Gastrocnemius medialis (tissue), 4 donors: ENCODE measurements around the gene RPS5. TPM values are rescaled to one million over a fixed set of nuclear protein-coding genes. Genes with fewer than 3 reads are reported as not detected.

Source experiments
- ATAC-seq, 2 donors: fragments of 150-250 bp; one replicate each; pipeline ENCODE4 v1.9.1; 2016
- DNase-seq, 2 donors: peaks; one replicate each; pipeline ENCODE4 v3.0.0-alpha.2; 2019
- H3K27ac ChIP-seq, 4 donors: fragments of 200-600 bp; sonication (generic); 1 replicate in 1 of 4; 2 replicates in 3 of 4; pipeline ENCODE4 v1.5.1; 2016 to 2018; ENCODE audit warnings: mild to moderate bottlenecking in 2 of 4, moderate library complexity in 1 of 4
- H3K27me3 ChIP-seq, 3 donors: fragments of 200-600 bp; sonication (generic) in 2 of 3; 1 replicate in 1 of 3; 2 replicates in 2 of 3; pipeline versions ENCODE4 v1.5.1 to v1.6.0; 2016 to 2019; ENCODE audit warnings: mild to moderate bottlenecking in 1 of 3, moderate library complexity in 1 of 3
- H3K36me3 ChIP-seq, 2 donors: fragments of 200-600 bp; sonication (generic) in 1 of 2; one replicate each; pipeline ENCODE4 v1.5.1; 2017 to 2018
- H3K4me1 ChIP-seq, 2 donors: fragments of 200-600 bp; sonication (generic) in 1 of 2; one replicate each; pipeline ENCODE4 v1.5.1; 2016 to 2017; ENCODE audit warnings: mild to moderate bottlenecking in 2 of 2
- H3K4me3 ChIP-seq, 4 donors: fragments of 200-600 bp; sonication (generic) in 3 of 4; 1 replicate in 1 of 4; 2 replicates in 3 of 4; pipeline ENCODE4 v1.5.1; 2016 to 2019; ENCODE audit warnings: mild to moderate bottlenecking in 2 of 4
- H3K9me3 ChIP-seq, 3 donors: fragments of 200-600 bp; sonication (generic) in 2 of 3; 1 replicate in 1 of 3; 2 replicates in 2 of 3; pipeline ENCODE4 v1.5.1; 2016 to 2019
- CTCF ChIP-seq, 5 experiments: fragments of 450-650 bp in 3 of 5; fragments of 200-600 bp in 2 of 5; sonication (generic) in 2 of 5; IDR thresholded peaks in 4 of 5; conservative IDR thresholded peaks in 1 of 5; 1 replicate in 4 of 5; 2 replicates in 1 of 5; pipeline ENCODE4 v1.5.1; 2016 to 2019; ENCODE audit warnings: antibody characterized with exemption in 5 of 5, mild to moderate bottlenecking in 3 of 5, moderate library complexity in 3 of 5
- POLR2A ChIP-seq, 2 donors: fragments of 450-650 bp; IDR thresholded peaks; one replicate each; pipeline ENCODE4 v1.6.1; 2017; ENCODE audit warnings: antibody characterized with exemption in 2 of 2, mild to moderate bottlenecking in 2 of 2, moderate library complexity in 2 of 2
- in situ Hi-C, 4 donors: fragments of 200-750 bp; cut with MboI; loops; one replicate each; pipeline versions ENCODE4 v1.15.0 to v1.8.0; 2017; ENCODE audit warnings: low sequenced_read_pairs in 4 of 4
- intact Hi-C: fragments of 100-400 bp; cut with DNase I; formaldehyde crosslinking; loops from one replicate; pipeline ENCODE4 v1.15.1; 2023; ENCODE audit warnings: low total_unique reads
- total RNA-seq, 4 donors: library from RNA; depleted of rRNA; stranded (reverse); fragments of >200 nt; gene quantifications; one replicate each; pipeline versions ENCODE4 v1.1.0 to v1.2.3, GENCODE V29; 2016

Gene RPS5
- total RNA-seq, 4 donors from 2014 or later: 1,345 to 1,665 (median 1,438) TPM

- DNase-seq: no peak
These were observed 36.1 kb upstream of the RPS5 start for GRCh38 chr19:58350871-58351557.

DNA sequence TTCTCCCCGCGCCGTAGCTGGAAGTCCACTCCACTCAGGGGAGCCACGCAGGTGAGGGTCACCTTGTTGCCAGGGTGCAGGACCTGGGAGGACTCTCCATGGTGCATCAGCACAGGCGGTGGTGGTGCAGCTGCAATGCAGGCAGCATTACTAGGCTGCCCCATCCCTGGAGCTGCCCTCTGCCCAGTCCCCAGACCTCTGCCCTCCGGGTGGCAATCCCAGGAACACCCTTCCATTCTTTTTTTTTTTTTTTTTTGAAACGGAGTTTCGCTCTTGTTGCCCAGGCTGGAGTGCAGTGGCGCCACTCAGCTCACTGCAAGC, 35.6 kb upstream of the RPS5 start:
- DNase-seq: no peak
- in situ Hi-C loops: no loop called here
- H3K27me3 ChIP-seq: peaks cover 14 to 53% (median 39%) of the 10 kb centered on the region in 3 donors

More at GRCh38 chr19:58350871-58351557, 36.1 kb upstream of the RPS5 start:
- Histone ChIP-seq H3K4me1 (no peaks in the 10 kb centered on the region), H3K27ac (no peak overlapping the region), H3K4me3 (no peak overlapping the region), H3K9me3 (no peaks in the 10 kb centered on the region), H3K36me3 (no peaks in the 10 kb centered on the region), H3K27me3 (peaks cover 15 to 52% (median 40%) of the 10 kb centered on the region in 3 donors)
- TF ChIP-seq POLR2A (IDR thresholded peaks at IDR 0.05): no peak
- TF ChIP-seq CTCF (IDR thresholded peaks at IDR 0.05 in 4 of 5, conservative IDR thresholded peaks at IDR 0.05 in 1 of 5): no peak
- no peak for ATAC-seq
- intact Hi-C loops (no loop called here), in situ Hi-C loops (no loop called here)

DNA sequence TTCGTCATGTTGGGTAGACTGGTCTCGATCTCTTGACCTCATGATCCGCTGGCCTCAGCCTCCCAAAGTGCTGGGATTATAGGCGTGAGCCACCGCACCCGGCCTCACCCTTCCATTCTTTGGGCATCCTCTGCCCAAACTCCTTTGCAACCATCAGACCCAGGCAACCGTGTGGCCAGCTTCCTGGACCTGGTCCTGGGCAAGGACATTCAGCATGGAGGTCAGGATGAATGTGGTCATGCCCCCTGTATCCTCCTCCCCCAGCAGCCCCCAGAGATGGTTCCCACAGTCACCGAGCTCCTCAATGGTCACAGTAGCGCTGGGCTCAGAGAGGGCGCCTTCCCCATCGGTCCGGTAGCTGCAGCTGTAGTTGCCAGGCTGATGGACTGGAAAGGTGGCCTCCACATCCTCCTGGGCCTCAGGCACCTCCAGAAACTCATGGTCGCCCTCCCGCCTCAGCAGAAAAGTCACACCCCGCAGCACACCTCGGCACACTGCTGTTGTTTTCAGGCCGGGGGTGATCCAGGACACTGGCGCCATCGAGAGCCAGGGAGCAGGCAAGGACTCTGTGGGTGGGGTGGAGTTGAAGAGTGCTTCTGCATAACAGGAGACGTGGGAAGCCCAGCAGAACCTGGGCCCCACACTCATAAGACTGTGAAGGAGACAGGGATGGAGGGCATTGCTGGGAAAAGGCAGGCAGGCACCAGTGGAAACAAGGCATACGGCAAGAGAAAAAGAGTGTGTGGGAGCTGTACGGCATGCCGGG, 34.9 kb upstream of the RPS5 start:
- no peak for TF ChIP-seq CTCF (IDR thresholded peaks at IDR 0.05 in 4 of 5, conservative IDR thresholded peaks at IDR 0.05 in 1 of 5)
- no peak for TF ChIP-seq POLR2A (IDR thresholded peaks at IDR 0.05)
- Histone ChIP-seq H3K27ac (no peak overlapping the region), H3K9me3 (no peaks in the 10 kb centered on the region), H3K27me3 (peaks cover 10 to 50% (median 32%) of the 10 kb centered on the region in 3 donors), H3K4me3 (no peak overlapping the region), H3K36me3 (no peaks in the 10 kb centered on the region), H3K4me1 (no peaks in the 10 kb centered on the region)
- intact Hi-C loops: no loop called here
- no peak for ATAC-seq
- in situ Hi-C loops: no loop called here
- DNase-seq: no peak

More for the DNA sequence above, 35.6 kb upstream of the RPS5 start:
- Histone ChIP-seq H3K4me3 (no peak overlapping the region), H3K9me3 (no peaks in the 10 kb centered on the region), H3K36me3 (no peaks in the 10 kb centered on the region), H3K27ac (no peak overlapping the region), H3K4me1 (no peaks in the 10 kb centered on the region)
- TF ChIP-seq POLR2A (IDR thresholded peaks at IDR 0.05): no peak
- TF ChIP-seq CTCF (IDR thresholded peaks at IDR 0.05 in 4 of 5, conservative IDR thresholded peaks at IDR 0.05 in 1 of 5): no peak
- intact Hi-C loops: no loop called here
- ATAC-seq: no peak

GRCh38 chr19:58352760-58353671, 34.1 kb upstream of the RPS5 start, which contains the start of gene A1BG:
A1BG (minus strand) TSS chr19:58353492; CDS start chr19:58353437, 55 bp downstream.
- Histone ChIP-seq H3K27me3 (peaks cover 8 to 44% (median 24%) of the 10 kb centered on the region in 3 donors), H3K36me3 (no peaks in the 10 kb centered on the region)
- no peak for DNase-seq

More at GRCh38 chr19:58352760-58353671, 34.1 kb upstream of the RPS5 start, which contains the start of gene A1BG:
- no peak within 1 kb of the TSS for H3K27ac ChIP-seq
- H3K9me3 ChIP-seq: no peaks in the 10 kb centered on the region
- H3K4me3 ChIP-seq: no peak within 1 kb of the TSS
- TF ChIP-seq POLR2A (IDR thresholded peaks at IDR 0.05) (no peak), CTCF (IDR thresholded peaks at IDR 0.05 in 4 of 5, conservative IDR thresholded peaks at IDR 0.05 in 1 of 5) (no peak)
- no peaks in the 10 kb centered on the region for H3K4me1 ChIP-seq
- in situ Hi-C loops: no loop called here
- no peak for ATAC-seq
- intact Hi-C loops: no loop called here
